ENCODE data around the gene RABAC1. TPM values are rescaled to one million over a fixed set of nuclear protein-coding genes. Genes with fewer than 3 reads are reported as not detected.

Gene RABAC1
- total and polyA plus RNA-seq, 11 donors, result 43.2 to 217 (median 87.6) TPM

GRCh38 chr19:41990028-41990427 is 30.9 kb upstream of the RABAC1 start:
- intact Hi-C loops (cut with DNase I), result loop anchor here in 1 of 10 donors (5.0 kb wide), 1 partner anchor 87 kb away; the partner anchor contains the start of gene ZNF574
- WGBS, 4 donors, result 86 to 90% (median 88%) methylated on average over 4 of the region's 4 CpGs

DNA sequence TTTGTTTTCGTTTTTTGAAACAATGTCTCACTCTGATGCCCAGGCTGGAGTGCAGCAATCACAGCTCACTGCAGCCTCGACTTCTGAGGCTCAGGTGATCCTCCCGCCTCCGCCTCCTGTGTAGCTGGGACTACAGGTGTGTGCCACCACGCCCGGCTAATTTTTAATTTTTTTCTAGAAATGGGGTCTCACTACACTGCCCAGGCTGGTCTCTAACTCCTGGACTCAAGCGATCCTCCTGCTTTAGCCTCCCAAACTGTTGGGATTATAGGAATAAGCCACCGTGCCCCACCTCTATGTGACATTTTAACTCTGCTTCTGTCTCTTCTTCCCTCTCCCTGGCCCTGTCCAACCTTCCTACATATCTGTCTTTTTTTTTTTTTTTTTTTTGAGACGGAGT is 29.8 kb upstream of the RABAC1 start:
- intact Hi-C loops (cut with DNase I), result no loop called here
- ATAC-seq (no peak), DNase-seq (no peak)
- H3K9me3 ChIP-seq, result no peaks in the 10 kb centered on the region
- no peak overlapping the region for H3K27ac ChIP-seq
- peaks cover 0 to 57% (median 9%) of the 10 kb centered on the region in 9 donors for H3K36me3 ChIP-seq
- TF ChIP-seq CTCF (IDR thresholded peaks at IDR 0.05), result no peak
- no peak for TF ChIP-seq POLR2A (IDR thresholded peaks at IDR 0.05)
- no peak overlapping the region for H3K4me3 ChIP-seq
- H3K4me1 ChIP-seq, result peaks cover 0 to 24% (median 0%) of the 10 kb centered on the region in 12 donors
- peaks cover 0 to 15% (median 5%) of the 10 kb centered on the region in 9 donors for H3K27me3 ChIP-seq
- 80 to 87% (median 84%) methylated on average over 9 of the region's 9 CpGs for WGBS, 4 donors

More at GRCh38 chr19:41990028-41990427, 30.9 kb upstream of the RABAC1 start:
- Histone ChIP-seq H3K36me3 (peaks cover 0 to 49% (median 9%) of the 10 kb centered on the region in 9 donors), H3K9me3 (no peaks in the 10 kb centered on the region), H3K4me1 (peaks cover 0 to 30% (median 0%) of the 10 kb centered on the region in 12 donors), H3K27me3 (peaks cover 0 to 24% (median 14%) of the 10 kb centered on the region in 9 donors), H3K27ac (peak overlapping the region in 4 of 12 donors; percentile 80 to 100 (median 90)), H3K4me3 (no peak overlapping the region)
- DNase-seq (no peak), ATAC-seq (no peak)
- no peak for TF ChIP-seq CTCF (IDR thresholded peaks at IDR 0.05)
- no peak for TF ChIP-seq POLR2A (IDR thresholded peaks at IDR 0.05)

DNA sequence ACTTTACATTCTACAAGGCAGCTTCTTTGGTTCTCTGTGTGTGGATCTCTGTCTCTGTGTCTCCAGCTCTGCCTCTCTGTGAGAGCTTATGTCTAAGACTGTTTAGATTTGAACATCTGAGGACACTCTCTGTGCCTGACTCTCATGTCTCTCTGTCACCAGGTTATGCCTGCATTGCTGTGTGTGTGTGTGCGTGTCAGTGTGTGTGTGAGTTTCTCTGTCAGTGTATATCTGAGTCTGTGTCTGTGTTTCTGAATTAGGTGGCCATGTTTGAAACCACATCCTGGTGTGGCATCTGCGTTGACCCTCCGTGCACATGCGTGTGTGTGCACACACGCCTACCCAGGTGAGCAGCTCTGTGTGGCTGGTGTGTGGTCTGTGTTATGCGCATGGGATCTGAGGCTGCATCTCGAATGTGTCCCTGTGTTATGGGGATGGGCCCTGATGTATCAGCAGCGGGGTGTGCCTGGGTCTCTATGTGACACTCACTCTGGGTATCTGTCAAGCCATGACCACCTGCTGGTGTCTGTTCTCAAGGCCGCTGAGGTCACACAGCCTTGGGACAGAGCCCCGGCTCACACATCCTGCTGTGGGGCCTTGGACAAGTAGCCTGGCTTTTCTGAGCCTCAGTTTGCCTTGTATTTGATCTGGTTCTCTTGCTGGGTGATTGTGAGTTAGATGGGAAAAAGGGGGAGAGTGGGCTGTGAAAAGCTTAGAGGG is 28.2 kb upstream of the RABAC1 start:
- peaks cover 0 to 4% (median 0%) of the 10 kb centered on the region in 9 donors for H3K27me3 ChIP-seq
- WGBS, 4 donors, result 81 to 87% (median 85%) methylated on average over 9 to 10 of the region's 10 CpGs
- H3K27ac ChIP-seq, result no peak overlapping the region

GRCh38 chr19:41984961-41985360 is 25.8 kb upstream of the RABAC1 start:
- Histone ChIP-seq H3K9me3 (no peaks in the 10 kb centered on the region), H3K27ac (no peak overlapping the region), H3K27me3 (no peaks in the 10 kb centered on the region), H3K4me1 (no peaks in the 10 kb centered on the region), H3K36me3 (peaks cover 0 to 83% (median 9%) of the 10 kb centered on the region in 9 donors), H3K4me3 (no peak overlapping the region)
- WGBS, 4 donors, result 82 to 88% (median 86%) methylated on average over 12 to 17 of the region's 17 CpGs
- ATAC-seq (peak in 1 of 4 donors; percentile 11), DNase-seq (no peak)
- TF ChIP-seq POLR2A (IDR thresholded peaks at IDR 0.05), result no peak
- no peak for TF ChIP-seq CTCF (IDR thresholded peaks at IDR 0.05)
- intact Hi-C loops (cut with DNase I), result no loop called here

More for the DNA sequence above, 28.2 kb upstream of the RABAC1 start:
- Histone ChIP-seq H3K4me1 (peaks cover 0 to 17% (median 0%) of the 10 kb centered on the region in 12 donors), H3K4me3 (no peak overlapping the region), H3K9me3 (no peaks in the 10 kb centered on the region), H3K36me3 (peaks cover 0 to 64% (median 9%) of the 10 kb centered on the region in 9 donors)
- no peak for DNase-seq
- ATAC-seq, result no peak
- no peak for TF ChIP-seq POLR2A (IDR thresholded peaks at IDR 0.05)
- intact Hi-C loops (cut with DNase I), result no loop called here

All from heart left ventricle (tissue), 16 donors.